Stimulated activated CD4-positive, alpha-beta T cell treated with anti-CD3 and anti-CD28 coated beads, Interleukin-1b, Interleukin-23, amount 100 ng/mL, for 1 hour (primary cell): ENCODE measurements around the gene RREB1.

Experiments used
- DNase-seq, 2 donors: peaks; one replicate each; pipeline ENCODE4 v3.0.0-alpha.2; 2020; ENCODE audit warnings: low read depth in 2 of 2

Gene RREB1

DNA sequence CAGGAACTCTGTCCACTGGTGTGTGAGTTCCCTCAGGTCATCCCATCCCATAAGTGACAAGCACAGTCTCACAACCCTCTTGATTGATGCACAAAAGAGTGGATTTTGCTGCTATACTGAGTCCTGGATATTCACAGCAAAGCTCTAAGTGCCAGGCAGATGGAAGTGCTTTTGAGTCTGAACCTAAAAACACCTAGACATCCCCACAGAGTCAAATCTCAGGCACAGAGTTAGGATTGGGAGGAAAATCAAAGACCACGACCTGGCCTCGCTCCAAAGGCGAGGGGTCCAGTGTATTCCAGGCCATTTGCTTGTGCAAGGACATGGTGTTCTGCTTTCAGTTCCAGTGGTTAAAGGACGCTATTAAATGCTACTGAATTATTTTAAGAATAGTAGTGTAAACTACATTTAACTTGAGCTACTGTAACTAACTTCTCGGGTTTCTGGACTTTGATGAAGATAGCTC, 56.8 kb downstream of the RREB1 start:
- no peak for DNase-seq

DNA sequence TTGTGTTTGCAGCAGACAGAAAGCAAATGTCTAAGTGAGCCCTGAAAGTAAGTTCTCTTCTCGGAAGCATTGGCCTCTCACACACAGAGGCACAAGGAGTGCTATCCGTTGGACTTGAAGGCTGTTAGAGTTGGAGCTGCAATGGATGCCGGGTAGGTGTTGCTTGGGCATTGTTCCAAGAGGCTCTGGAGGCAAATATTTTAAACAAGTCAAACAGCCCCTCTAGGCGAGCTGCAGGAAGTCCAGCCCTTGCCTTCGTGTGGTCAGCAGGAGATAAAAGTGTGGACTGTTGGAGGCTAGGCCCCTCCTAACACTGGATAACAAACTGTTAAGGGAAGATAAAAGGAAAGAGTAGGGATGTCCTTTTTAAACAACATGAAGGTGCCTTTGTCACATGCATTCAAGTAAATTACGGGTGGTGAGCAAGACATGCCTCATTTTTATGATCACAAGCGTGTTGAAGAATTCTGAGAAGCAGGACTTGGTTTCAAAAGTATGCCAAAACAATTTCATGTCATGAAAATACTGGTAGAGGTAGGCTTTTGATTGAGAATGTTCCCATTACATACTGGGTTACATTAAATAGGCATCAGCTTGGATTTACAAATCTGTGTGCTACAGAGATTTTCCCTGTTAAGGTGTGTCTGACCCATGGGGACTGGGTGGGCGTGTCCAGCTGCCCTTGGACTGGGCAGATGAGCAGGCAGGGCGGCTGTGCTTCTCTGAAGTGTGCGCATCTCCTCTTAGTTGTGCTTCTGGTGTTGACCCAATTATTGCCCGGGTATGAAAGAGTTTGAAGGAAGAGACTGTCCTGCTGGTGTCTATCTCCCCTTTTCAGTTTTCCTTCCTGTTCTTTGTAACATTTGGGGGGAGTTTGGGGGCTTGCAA, 57.5 kb downstream of the RREB1 start:
- no peak for DNase-seq

DNA sequence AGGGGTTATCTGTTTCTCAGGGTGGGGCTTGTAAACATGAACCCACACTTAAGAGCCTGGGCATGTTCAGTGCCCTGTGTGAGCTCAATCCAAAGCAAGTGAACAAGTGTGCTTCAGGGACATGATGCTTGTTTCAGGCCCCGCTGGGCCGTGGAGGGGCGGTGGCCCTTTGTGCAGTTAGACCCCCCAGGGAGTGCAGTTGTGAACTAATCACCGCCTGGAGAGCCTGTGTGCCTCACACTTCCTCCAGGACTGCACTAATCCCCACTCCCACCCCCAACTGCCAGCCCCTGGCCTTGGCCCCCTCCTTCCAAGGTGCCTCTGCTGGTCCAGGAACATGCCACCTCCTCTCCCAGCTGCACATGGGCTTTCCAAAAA, 58.1 kb downstream of the RREB1 start:
- no peak for DNase-seq

DNA sequence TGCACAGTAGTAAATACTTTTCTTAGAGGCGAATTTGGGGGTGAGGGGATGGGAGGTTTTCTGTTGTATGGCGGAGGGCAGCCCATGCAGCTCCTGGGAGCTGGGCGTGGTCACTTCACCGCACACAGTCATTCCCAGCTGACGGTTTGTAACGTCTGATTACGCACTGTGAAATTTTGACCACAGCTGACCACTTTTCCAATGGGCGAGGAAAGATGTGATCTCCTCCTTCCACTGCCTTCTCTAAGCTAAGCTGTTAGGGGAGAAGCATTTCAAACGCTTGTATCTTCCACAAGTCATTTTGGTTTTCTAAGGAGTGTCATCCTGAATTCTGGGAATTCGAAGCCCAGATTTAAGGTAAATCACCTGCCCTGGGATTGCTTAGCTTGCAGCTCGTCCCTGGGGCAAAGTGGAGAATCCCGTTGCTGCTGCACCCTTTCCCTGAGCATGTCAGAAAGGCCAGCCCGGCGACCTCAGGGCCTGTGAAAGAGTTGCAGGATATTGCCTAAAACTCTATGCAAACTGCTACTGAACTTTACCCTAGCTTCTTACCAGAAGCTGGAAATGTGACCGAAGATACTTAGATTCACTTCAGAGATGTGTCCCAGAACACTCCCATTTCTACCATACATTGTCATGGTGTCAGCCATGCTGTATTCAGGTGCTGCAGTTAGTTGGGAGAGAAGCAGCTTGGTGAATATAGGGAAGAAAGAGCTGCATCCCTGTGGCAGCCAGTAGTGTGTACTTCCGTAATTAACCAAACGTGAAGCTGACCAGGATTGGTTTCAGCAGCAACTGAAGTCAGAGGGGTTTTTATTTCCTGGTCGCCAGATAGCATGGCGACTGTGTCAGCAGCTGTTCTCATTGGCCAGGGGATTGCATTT, 58.9 kb downstream of the RREB1 start:
- DNase-seq, result no peak

DNA sequence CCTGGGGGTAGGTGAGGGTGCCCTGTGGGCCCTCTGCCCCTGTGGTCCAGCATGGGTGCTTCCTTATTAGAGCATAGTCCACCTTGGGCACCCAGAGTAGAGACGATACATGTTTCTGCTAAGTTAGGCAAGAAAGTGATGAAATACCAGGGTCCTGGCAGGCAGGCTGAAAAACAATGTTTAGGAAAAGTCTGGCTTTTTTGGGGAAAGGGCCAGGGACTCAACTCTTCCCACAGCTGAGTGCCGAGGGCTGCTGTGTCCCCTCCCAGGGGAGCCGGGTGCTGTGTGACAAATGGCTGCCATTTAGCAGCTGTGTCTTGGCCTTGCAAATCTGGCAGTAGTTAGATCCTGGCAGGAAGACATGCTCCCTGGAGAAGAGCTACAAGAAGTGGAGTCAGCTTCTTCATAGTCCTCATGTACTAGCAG, 61.5 kb downstream of the RREB1 start:
- DNase-seq, result no peak

DNA sequence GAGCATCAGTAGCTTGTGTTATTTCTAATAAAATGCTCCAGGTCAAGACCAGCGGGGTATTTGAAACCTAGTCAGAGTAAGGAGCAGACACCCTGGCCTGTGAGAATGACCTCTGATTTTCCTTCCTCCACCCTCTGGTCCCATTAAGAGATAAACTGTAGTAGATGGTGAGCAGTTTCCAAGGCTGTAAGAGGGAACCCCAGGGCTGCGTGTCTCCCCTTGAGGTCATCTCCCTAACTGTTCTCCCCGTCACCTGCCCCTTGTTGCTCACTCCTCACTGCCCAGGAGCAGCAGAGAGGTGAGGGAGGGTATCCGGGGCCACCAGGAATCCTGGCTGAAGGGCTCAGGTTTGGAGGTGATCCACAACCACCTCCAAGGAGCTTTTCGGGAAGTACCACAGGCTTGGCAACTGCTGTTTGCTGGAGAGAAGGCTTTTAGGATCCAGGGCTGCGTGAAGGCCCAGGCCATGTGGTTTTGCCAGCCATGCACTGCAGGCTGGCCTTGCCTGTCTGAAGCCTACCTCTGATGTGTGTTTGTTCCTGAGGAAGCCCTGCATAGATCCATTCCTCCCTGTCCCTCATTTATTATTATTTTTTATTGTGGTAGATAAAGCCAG, 62.5 kb downstream of the RREB1 start:
- DNase-seq, result no peak

DNA sequence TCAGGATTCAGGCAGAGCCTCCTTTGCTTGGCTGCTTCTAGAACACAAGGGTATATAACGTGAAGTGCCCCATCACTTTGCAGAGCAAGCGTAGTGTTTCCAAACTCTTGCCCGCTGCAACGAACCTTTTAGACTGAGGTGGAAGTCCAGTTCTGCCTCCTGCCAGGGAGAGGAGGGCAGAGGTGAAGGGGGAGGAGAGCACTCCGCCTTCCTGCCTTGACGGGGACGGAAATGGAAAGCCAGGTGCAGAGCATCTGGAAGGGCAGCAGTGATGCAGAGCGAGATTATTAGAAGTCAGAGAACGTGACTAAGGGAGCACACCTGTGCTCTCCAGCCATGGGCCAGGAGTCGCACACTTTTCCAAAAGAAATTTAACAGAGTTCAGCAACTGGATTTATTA, 63.4 kb downstream of the RREB1 start:
- DNase-seq, result no peak

DNA sequence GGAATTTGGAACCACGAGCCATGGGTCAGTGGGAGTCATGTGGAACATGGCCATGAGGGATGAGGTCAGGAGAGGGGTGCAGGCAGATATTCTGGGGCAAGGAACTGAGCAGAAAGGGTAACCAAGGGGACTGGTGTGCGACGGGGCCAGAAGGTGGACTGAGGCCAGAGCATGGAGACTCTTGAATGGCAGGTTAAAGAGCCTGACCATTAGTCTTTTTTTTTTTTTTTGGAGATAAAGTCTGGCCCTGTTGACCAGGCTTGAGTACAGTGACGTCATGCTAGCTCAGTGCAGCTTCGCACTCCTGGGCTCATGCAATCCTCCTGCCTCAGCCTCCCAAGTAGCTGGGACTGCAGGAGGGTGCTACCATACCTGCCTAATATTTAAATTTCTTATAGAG, 64.0 kb downstream of the RREB1 start:
- DNase-seq, result no peak

DNA sequence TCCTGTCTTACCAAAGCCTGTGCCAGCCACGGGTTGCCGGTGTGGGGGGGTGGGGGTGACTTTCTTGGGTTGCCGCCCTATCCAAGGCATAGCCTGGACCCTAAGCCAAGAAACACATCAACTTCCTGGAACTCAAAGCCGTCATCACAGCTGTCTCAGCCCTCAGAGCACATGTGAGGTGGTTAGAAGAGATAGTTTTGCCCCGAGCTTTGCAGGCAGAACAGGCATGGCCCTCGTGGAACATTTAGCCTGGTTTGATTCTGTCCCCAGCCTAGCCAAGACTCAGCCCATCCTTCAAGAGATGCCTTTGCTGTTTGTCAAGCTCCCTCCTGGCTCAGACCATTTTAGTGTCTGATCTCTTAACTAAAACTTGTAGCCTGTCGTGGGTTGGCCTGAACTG, 64.9 kb downstream of the RREB1 start:
- no peak for DNase-seq

DNA sequence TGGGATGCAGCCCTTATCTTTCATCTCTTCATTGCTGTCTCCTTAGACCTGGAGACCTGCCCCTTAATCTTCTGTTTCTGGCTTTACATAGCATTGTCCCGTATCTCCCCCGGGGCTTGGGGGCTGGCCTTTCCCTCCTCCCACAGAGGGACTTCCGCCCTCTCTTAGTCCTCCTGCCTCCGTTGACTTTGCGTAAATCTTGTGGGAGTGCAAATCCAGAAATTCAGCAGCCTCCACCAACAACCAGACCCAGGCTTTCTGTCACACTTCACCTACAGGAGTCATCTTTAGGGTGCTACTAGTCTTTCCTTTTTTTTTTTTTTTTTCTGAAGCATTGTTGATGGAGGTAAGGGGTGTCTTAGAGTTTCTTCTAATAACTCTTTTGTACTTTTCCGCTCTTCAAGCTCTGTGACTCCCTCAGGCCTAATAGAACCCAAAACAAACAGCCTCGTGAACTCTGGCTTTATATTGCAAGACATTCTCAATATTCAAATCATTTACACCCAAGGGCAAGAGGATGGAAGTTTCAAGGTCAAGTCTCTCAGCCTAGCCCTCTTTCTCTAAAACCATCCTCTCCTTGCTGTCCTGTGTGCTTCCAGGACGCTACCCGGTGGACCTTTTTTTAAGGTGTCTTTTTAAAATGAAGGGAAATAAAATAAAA, 66.2 kb downstream of the RREB1 start:
- no peak for DNase-seq

DNA sequence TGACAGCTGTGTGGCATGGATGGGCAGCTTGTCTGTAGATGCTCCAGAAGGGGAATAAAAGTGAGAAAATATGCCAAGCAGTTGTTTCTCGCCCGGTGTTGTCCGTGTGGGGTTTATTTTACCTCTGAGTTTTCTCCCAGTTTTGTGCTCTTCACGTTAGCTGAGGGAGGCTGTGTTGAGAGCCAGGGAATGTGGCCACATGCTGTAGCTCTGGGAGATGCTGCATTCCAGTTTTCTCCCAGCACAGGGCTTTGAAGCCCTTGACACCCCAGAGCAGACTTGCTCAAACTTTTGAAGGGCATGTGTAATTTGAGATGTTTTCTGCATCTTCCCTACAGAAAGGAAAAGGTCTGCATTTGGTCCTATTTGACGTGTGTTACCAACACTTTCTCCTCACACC, 67.7 kb downstream of the RREB1 start:
- DNase-seq, result no peak

DNA sequence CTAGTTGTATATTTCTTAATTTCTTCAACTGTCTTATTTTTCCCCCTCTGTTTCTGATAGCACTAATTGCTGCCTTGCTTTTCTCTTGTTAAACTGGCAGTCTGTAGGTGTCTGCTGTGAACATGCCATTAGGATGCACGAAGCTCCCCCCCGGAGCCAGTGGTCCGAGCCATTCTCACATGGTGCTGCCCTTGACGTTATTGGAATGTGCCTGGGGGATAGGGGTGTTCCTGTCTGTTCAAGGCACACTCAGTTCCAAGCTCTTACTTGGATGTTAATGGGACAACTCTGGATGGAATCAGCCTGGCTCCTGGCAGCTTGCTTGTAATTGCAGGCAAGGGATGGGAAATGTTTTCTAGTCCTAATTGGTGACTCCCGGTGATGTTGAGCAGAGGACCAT, 68.4 kb downstream of the RREB1 start:
- DNase-seq, result no peak

DNA sequence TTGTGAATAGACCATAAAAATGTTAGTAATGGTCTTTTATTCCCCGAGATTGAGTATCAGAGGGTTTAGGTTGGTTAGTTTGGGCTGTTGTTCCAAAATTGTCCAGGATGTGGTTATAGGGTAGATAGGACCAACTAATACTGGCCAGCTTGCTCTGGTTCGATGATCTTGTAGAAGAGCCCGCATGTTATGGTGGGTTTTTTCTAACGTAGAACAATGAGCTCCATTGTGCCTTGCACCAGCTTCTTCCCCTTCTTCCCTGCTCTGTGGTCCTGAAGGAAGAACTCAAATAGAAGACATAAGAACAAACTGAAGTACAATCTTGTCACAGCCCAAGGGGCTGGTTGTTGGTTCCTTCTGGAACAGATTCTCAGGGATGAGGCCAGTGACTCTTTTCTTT, 70.5 kb downstream of the RREB1 start:
- DNase-seq, result no peak

DNA sequence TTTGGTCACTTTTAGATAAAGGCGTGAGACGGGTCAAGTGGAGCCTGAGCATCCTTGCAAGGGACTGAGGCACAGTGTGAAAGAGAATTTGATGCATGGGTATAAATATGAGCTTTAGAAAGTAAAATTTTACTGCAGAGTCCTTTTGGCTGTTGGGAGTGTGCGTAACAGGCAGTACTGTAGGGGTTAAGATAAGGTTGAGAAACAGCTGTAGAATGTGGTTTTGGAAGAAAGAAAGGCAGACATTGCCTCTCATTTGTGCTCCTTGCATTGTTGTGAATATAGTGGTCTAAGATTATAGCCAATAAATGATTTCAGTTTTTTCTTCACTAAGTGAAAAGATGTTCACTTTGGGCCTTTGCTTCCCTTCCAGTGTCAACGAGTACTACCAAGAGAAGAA, 73.0 kb downstream of the RREB1 start:
- DNase-seq, result no peak

DNA sequence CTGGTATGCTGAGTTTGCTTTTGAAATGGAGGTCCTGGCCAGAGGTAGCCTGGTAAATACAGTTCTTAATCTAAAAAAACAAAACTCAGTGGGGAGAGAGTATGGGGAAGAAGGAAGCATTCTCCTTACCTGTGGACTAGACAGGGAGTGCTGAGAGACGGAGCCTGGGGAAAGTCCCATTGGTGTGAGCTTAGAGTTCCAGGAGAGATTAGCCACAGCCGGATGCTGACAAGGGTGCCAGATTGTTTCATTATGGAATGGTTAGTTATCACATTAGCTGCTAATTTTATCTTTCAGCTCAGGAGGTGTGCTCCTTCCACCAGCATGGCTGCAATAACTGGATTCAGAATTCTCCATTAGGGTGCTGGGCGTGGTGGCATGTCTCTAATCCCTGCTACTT, 75.9 kb downstream of the RREB1 start:
- DNase-seq, result no peak

DNA sequence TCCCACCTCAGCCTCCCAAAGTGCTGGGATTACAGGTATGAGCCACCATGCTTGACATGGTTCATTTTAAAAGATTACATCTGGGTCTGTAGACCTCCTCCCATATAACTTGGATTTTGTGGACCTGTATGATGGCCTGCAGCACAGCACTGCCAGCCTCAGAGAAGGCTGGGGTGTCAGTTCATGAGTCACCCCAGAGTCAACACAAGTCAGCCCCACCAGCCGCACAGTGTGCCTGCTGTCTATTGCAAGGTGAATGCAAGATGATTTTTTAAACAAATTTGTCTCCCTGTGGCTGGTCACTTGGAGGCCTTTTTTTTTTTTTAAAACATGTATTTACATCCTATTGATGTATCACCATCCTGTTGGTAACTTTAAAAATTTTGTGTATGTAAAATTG, 76.7 kb downstream of the RREB1 start:
- DNase-seq, result no peak

DNA sequence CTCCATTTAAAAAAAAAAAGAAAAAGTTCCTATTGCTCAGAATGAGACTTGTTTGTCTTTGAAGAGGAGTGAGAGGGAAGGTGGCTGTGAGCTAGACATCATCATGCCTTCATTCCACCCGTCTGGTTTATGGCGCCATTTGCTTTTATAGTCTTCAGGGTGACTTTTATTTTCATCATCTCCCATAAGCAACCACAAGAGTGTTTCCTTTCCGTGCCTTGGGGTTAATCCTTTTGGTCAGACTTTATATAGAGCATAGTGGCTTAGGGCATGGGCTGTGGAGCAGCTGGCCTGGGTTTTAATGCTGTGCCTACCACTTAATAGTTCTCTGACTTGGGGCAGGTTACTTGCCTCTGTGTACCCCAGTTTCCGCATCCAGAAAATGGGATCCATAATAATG, 77.8 kb downstream of the RREB1 start:
- no peak for DNase-seq

DNA sequence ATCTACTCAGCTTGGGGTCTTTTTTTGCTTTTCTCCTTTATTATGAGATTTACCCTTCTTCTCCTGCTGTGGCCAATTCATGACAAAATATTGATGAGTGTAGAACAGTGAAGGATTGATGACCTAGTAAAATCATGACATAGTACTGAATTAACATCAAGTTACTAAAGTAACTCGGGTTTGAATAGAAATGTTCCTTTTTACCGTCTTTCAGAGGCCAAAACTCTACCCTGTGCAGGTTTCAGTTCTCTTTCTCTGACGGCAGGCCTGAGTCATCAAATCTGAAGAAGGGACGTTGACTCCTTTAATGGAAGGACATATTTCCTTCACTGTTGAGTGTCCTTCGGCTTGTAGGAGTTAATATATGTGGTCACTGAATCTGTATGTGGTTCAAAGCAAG, 80.7 kb downstream of the RREB1 start:
- DNase-seq, result no peak

DNA sequence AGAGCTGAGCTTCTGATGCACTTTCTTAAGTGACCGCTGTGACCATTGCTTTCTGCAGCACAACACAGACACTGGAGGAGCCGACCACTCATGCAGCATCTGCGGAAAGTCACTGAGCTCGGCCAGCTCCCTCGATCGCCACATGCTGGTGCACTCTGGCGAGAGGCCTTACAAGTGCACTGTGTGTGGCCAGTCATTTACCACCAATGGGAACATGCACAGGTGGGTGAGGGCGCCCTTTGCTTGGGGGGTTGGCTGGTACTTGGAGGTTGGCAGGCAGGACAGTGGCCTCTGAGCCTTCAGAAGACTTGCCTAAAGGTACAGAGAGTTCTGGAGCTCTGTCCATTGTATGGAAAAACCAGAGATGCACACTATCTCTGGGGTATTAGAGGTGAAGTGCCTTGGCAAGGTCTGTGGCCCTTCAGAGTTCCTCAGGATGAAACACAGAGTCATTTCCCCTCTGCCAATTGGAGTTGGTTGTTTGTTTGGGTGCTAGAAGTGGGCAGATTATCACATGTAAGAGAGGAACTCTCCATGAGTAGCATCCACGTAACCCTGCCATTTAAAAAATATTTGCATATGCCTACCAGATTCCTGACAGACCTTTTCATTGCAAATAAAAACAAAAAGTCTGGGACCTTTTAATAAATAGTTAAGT, 81.5 kb downstream of the RREB1 start:
- no peak for DNase-seq

DNA sequence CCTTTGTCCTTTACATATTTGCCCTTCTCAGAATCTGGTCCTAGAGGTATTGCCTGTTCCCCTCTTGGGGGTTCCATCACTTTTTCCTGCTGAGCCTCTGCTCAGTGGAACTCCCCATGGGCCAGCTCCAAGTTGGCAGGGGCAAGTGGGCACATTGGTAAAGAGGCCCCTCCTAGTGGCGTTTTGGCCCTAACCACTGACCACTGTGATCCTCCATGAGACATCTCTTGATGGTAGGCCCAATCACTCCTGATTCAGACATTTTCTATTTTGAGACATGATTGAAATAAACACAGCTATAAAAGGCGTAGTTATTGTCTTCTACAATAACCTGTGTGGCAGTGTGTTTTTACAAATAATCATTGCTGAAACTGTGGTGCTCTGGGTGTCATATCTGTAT, 83.0 kb downstream of the RREB1 start:
- no peak for DNase-seq

DNA sequence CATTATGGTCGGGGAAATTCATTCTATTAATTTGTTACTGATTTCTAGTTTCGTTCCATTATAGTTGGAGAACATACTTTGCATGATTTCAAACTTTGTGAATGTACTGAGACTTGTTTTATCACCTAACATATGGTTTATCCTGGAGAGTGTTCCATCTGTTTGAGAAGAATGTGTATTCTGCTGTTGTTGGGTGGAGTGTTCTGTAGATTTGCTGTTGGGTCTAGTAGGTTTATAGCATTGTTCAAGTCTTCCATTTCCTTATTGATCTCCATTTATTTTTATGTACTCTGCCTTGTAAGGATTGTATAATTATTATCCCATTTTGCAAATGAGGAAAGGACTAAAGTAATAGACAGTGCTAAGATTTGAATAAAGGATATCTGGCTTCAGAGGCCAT, 85.4 kb downstream of the RREB1 start:
- no peak for DNase-seq
